HG02610 (cell line): Measurements from ENCODE around the gene SPAG6.
A peak's percentile ranks its signal among the peaks of the same experiment; 100 is the strongest.
"Not testable (repeated sequence)": the region's sequence is repeated elsewhere in the genome, so short reads cannot be mapped to it uniquely, and the experiment has no call there.

Experiments
- ATAC-seq: cut with Tn5 transposase; IDR thresholded peaks from one replicate; pipeline ENCODE4 v1.9.1; 2021; ENCODE audit warnings: mild to moderate bottlenecking, moderate library complexity; ENCODE audit not compliant: unreplicated experiment

Gene SPAG6

DNA sequence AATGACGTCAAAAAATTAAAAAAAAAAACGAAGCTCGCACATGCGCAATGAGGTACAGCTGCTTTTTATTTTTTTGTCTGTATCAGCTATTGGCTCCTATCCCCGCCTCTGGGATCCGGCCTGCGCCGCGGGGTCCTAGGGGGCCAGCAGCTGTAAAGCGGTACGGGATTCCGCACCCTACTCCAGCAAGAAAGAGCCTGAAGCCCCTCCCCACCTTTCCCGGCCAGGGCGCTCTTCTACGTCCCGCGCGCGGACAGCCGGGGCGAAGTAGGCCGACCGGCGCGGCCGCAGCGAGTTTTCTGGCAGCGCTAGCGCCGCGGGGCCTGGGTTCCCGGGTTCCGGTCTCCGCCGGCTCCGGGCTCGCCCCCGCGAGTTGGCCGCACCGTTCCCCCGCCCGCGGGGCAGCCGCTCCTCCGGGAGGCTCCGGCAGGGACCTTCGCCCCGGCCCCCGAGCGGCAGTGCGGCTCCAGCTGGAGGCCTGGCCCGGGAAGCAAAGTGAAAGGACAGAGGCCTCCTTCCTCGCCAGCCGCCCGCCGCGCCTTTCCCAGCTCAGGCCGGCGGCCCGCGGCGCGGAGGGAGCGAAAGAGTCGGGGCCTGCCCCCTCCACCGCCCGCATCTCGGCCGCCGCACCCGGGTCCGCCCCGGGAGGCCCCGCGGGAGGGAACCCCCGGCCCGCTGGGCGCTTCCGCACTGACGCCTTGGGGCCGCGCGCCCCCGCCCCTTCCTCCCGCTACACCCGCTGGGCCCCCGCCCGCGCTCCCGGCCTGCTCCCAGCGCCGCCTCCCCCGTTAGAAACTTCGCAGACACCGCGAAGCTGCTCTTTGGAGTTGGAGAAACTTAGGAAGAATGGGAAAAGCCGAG lies 4.7 kb upstream of the SPAG6 start:
- peak; percentile 46 for ATAC-seq

DNA sequence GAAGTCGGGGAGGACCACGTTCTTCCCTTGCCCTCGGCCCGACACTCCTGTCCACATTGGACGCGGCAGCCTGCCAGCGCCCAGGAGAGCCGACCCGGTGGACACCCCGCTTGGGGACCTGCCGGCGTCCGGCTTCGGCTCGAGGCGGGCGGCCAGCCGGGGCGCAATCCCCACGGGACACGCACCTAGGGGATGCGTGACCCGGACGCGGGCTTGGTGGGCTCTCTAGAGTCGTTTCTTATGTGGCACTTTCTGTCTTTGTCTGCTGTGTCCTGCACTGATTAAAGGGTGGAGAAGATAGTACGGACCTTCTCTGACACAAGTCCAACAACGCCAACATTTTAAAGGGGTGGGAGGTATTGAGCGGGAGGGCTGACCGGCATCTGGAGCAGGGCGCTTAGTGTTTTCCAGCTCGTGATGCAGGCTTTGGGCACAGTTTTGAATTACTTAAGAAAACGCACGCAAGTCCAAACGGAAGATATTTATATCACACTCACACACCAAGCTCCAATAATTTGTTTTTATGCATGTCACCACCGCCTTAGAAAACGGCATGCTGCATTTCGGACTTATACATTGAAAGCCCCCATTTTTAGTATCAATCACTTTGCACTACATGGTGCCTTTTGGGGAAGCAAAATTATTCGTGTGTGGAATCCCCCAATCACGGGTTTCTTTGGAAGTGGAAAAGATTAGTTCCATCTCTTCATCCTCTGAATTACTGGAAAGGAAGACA lies 3.9 kb upstream of the SPAG6 start:
- ATAC-seq: peak; percentile 15

DNA sequence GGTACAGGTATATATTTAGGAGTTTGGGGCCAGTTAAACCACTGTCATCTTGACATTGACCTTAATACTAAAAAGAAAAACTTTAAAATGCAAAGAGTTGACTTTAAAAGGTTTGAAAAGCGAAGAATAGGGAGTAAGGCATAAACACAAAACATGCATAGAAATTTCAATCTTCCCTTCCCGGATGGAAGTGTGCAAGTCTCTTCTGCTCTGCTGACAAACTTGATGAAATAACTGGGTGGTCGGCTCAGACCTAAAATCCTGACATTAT lies 3.4 kb upstream of the SPAG6 start:
- ATAC-seq: no peak

GRCh38 chr10:22342421-22342820 lies 2.9 kb upstream of the SPAG6 start:
- ATAC-seq: no peak

GRCh38 chr10:22343731-22344130 lies 1.6 kb upstream of the SPAG6 start:
- no peak for ATAC-seq

GRCh38 chr10:22344249-22344648 lies 1.0 kb upstream of the SPAG6 start:
- no peak for ATAC-seq

- ATAC-seq: no peak
These were observed 455 bp upstream of the SPAG6 start for GRCh38 chr10:22344781-22345300.

DNA sequence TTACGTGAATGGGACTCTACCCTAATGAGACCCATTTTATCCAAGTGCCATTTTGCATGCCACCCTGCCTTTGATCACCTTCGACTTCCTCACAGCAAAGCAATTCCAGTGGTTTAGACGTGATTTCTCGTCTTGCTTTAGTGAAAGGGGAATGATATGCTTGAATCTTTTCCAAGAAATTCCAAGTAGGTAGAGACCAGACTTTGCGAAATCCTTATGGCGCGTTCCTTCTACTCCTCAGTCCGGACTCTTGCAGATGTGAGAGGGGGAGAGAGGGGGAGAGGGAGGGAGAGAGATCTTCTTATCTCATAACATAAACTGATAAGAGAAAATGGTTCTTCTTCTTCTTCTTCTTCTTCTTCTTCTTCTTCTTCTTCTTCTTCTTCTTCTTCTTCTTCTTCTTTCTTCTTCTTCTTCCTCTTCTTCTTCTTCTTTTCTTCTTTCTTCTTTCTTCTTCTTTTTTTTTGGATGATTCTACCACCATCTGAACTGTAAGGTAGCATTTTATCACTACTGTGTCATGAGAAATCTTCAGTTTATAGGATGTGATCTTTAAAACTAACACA lies 883 bp downstream of the SPAG6 start:
- ATAC-seq: no peak

- no peak for ATAC-seq
These were observed 4.5 kb downstream of the SPAG6 start for GRCh38 chr10:22349755-22350154.

- no peak for ATAC-seq
These were observed 5.9 kb downstream of the SPAG6 start for GRCh38 chr10:22351131-22351703.

GRCh38 chr10:22356324-22356873 lies 11.1 kb downstream of the SPAG6 start:
- no peak for ATAC-seq

- not testable (repeated sequence) for ATAC-seq
These were observed 12.5 kb downstream of the SPAG6 start for GRCh38 chr10:22357770-22358169.

DNA sequence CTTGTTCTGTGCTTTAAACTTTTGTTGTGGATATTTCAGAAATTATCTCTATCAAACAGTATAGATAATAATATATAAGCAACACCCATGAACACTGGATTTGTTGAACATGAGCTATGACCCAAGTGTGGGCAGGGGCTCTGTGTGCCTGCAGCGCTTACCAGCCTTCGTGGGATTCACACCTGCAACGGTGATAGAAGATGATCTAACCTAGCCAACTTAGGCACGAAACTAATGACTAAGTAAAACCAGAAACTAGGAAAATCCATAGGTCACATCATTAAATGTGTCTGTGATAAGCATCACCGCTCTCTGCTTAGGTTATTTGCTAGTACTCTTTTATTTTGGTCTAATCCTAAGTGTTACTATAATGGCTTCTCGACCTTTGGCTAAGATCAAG lies 18.0 kb downstream of the SPAG6 start:
- ATAC-seq: no peak

DNA sequence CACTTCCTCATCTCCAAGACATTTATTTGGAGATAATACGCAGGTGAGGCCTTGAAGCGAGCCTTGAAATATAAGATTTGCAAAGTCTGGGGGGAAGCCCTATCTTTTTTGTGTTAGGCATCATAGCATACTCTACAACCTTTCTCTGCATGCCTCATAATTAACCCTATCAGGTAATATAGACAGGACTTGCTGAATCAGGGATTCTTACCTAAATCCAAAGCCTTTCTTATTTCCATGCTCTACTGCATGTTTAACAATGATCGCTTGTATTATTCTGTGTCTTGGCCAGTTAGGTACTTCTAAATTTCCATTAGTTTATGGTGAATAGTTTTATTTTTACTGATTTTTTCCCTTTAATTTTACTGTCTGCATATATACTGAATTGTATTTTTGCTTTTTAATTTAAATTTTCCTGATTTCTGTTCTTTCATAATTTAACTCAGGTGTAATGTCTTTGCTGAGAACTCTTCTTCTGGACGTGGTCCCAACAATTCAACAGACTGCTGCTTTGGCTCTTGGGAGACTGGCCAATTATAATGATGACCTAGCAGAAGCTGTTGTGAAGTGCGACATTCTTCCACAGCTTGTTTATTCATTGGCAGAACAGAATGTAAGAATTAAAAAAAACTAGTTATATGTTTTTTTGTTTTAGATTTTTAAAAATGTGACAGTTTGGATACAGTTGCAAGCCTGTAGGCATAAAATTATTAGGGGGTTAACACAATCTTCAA lies 19.3 kb downstream of the SPAG6 start:
- no peak for ATAC-seq

DNA sequence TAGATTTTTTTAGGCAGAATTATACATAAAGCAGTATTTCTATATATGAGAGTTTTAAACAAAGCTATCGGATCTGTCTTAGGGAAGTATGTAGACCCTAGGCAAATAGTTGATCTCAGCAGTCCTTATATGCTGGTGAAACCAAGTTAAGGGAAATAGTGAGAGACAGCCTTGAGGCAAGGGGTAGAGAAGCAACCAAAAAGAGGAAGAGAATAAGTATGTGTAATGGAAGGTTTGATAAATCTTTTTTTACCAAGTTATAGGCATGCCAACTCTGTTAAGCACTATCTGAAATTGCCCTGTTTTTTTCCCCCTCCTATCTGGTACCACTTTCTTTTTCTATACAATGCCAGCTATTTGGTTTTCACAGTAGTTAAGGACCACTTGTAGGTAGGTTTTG lies 19.9 kb downstream of the SPAG6 start:
- peak; percentile 46 for ATAC-seq

- no peak for ATAC-seq
These were observed 20.5 kb downstream of the SPAG6 start for GRCh38 chr10:22365644-22366434.

GRCh38 chr10:22366435-22366703 lies 21.1 kb downstream of the SPAG6 start:
- no peak for ATAC-seq

- no peak for ATAC-seq
These were observed 21.5 kb downstream of the SPAG6 start for GRCh38 chr10:22366771-22367170.

GRCh38 chr10:22367471-22367870 lies 22.2 kb downstream of the SPAG6 start:
- ATAC-seq: no peak

- no peak for ATAC-seq
These were observed 23.1 kb downstream of the SPAG6 start for GRCh38 chr10:22368402-22368801.
